HEK293 (cell line): ENCODE results near the gene KSR1.
A peak's percentile ranks its signal among the peaks of the same experiment; 100 is the strongest.

Source experiments
- CTCF ChIA-PET: fragments of 350-600 bp; formaldehyde crosslinking; extraction: SDS; loops from one replicate; lab custom pipeline; 2021; ENCODE audit warnings: antibody characterized with exemption; lab: Yijun Ruan, JAX
- POLR2A ChIA-PET: fragments of 300-600 bp; formaldehyde crosslinking; extraction: SDS; loops from one replicate; lab custom pipeline; 2020; ENCODE audit warnings: antibody characterized with exemption, inconsistent platforms; lab: Yijun Ruan, JAX
- H3K27ac ChIP-seq: fragments of 200-500 bp; sonication (Bioruptor generic); 2 replicates; pipeline ENCODE4 v1.5.1; 2014; ENCODE audit warnings: low read depth, low read length, control low read depth, inconsistent platforms; ENCODE audit errors: extremely low read depth
- H3K36me3 ChIP-seq, 2 experiments: fragments of 200-500 bp in 1 of 2; sonication (Bioruptor generic) in 1 of 2; 1 replicate in 1 of 2; 2 replicates in 1 of 2; pipeline ENCODE4 v1.5.1; 2014 to 2017; ENCODE audit warnings: inconsistent platforms in 2 of 2, low read length in 2 of 2; ENCODE audit not compliant: control insufficient read depth in 2 of 2, insufficient read depth in 1 of 2
- H3K4me1 ChIP-seq: fragments of 200-500 bp; sonication (Bioruptor generic); 2 replicates; pipeline ENCODE4 v1.5.1; 2014; ENCODE audit warnings: mild to moderate bottlenecking, low read length, inconsistent platforms; ENCODE audit not compliant: control insufficient read depth, insufficient read depth
- H3K4me3 ChIP-seq: 2 replicates; pipeline ENCODE4 v1.5.1; 2011; ENCODE audit warnings: low read depth, mild to moderate bottlenecking, control low read depth, low read length, moderate library complexity
- H3K9me3 ChIP-seq: fragments of 200-500 bp; sonication (Bioruptor generic); 2 replicates; pipeline ENCODE4 v1.5.1; 2014; ENCODE audit warnings: low read depth, low read length, inconsistent platforms; ENCODE audit not compliant: control insufficient read depth, insufficient read depth
- IKZF3 ChIP-seq: fragments of 450-650 bp; IDR thresholded peaks from 2 replicates; pipeline ENCODE4 v1.5.0; 2018; ENCODE audit warnings: missing biosample characterization, mild to moderate bottlenecking, missing genetic modification characterization, moderate library complexity
- SP7 ChIP-seq: fragments of 450-650 bp; formaldehyde crosslinking; IDR thresholded peaks from 2 replicates; pipeline ENCODE4 v1.5.1; 2016; ENCODE audit warnings: missing biosample characterization, missing genetic modification characterization
- ZIC2 ChIP-seq: fragments of 450-650 bp; formaldehyde crosslinking; IDR thresholded peaks from 2 replicates; pipeline ENCODE4 v1.5.1; 2016; ENCODE audit warnings: missing biosample characterization, missing genetic modification characterization
- ZNF600 ChIP-seq: fragments of 450-650 bp; formaldehyde crosslinking; IDR thresholded peaks from 2 replicates; pipeline ENCODE4 v1.5.1; 2016; ENCODE audit warnings: missing biosample characterization, missing genetic modification characterization
- ZNF785 ChIP-seq: fragments of 450-650 bp; formaldehyde crosslinking; IDR thresholded peaks from 2 replicates; pipeline ENCODE4 v1.5.1; 2016; ENCODE audit warnings: missing biosample characterization, missing genetic modification characterization
- ZNF791 ChIP-seq: fragments of 450-650 bp; formaldehyde crosslinking; IDR thresholded peaks from 2 replicates; pipeline ENCODE4 v1.5.1; 2016; ENCODE audit warnings: missing biosample characterization, missing genetic modification characterization
- ZNF830 ChIP-seq: fragments of 450-650 bp; IDR thresholded peaks from 2 replicates; pipeline ENCODE4 v1.5.0; 2018; ENCODE audit warnings: missing biosample characterization, missing genetic modification characterization, low read depth, mild to moderate bottlenecking, moderate library complexity
- ZSCAN16 ChIP-seq: fragments of 450-650 bp; formaldehyde crosslinking; IDR thresholded peaks from 2 replicates; pipeline ENCODE4 v1.5.1; 2016; ENCODE audit warnings: missing biosample characterization, missing genetic modification characterization
- TF ChIP-seq, protein P1 (sequence below): fragments of 450-650 bp; formaldehyde crosslinking; IDR thresholded peaks from 2 replicates; pipeline ENCODE4 v1.5.1; 2017; ENCODE audit warnings: missing biosample characterization, missing genetic modification characterization
- TF ChIP-seq, protein P2 (sequence below): fragments of 450-650 bp; formaldehyde crosslinking; IDR thresholded peaks from 2 replicates; pipeline ENCODE4 v1.5.1; 2016; ENCODE audit warnings: missing biosample characterization, missing genetic modification characterization
- TF ChIP-seq, protein P3 (sequence below): fragments of 450-650 bp; formaldehyde crosslinking; IDR thresholded peaks from 2 replicates; pipeline ENCODE4 v1.5.1; 2016; ENCODE audit warnings: missing biosample characterization, missing genetic modification characterization
- TF ChIP-seq, protein P4 (sequence below): fragments of 450-650 bp; formaldehyde crosslinking; IDR thresholded peaks from 2 replicates; pipeline ENCODE4 v1.5.1; 2016; ENCODE audit warnings: missing biosample characterization, missing genetic modification characterization, borderline replicate concordance
- TF ChIP-seq, protein P5 (sequence below): fragments of 450-650 bp; IDR thresholded peaks from 2 replicates; pipeline ENCODE4 v1.5.1; 2018; ENCODE audit warnings: missing biosample characterization, mild to moderate bottlenecking, missing genetic modification characterization

KSR1 gene

DNA sequence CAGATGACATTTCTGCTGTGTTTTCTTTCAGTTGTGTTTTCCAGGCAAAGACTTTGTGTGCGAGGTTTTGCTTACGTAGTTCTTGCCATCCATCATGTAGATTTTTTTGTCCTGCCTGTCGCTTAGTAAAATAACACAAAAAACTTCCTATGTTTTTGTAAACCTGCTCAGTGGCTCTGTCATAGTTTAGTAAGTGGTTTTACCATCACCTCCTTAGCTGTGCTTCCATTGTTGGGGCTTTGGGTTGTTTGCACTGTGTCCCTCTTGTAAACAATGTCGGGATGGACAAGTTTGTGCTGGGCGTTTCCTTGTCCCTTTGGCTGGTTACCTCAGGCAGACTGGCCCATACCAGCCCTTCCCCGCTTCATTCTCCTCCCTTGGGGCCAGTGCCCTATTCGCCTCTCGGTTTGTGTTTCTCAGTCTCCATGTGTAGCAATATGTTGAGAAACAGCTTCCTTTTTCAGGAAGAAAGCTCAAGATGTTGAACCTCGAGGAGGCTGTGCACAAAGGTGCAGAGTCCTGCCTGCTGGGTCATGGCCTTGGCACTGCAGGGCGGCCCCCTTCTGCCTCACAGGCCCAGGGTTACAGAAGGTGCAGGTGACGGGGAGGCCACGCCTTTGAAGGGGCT, 74.6 kb downstream of the KSR1 start:
- Histone ChIP-seq H3K36me3 (no peaks in the 10 kb centered on the region), H3K27ac (no peak overlapping the region; the same call in 1 of the 2 replicates), H3K4me3 (no peak overlapping the region), H3K9me3 (no peaks in the 10 kb centered on the region), H3K4me1 (peaks cover 25% of the 10 kb centered on the region)
- ChIA-PET POLR2A (no interaction called here), CTCF (interaction anchor here (1.0 to 1.1 kb wide), 3 partner anchors 15 to 179 kb away, joined by 3 to 4 read pairs (median 3); no protein-coding TSS in a partner anchor)
- TF ChIP-seq ZNF791 (tag by site-specific recombination) (no peak), ZSCAN16 (tag by site-specific recombination) (no peak)
- TF ChIP-seq, protein P1, sequence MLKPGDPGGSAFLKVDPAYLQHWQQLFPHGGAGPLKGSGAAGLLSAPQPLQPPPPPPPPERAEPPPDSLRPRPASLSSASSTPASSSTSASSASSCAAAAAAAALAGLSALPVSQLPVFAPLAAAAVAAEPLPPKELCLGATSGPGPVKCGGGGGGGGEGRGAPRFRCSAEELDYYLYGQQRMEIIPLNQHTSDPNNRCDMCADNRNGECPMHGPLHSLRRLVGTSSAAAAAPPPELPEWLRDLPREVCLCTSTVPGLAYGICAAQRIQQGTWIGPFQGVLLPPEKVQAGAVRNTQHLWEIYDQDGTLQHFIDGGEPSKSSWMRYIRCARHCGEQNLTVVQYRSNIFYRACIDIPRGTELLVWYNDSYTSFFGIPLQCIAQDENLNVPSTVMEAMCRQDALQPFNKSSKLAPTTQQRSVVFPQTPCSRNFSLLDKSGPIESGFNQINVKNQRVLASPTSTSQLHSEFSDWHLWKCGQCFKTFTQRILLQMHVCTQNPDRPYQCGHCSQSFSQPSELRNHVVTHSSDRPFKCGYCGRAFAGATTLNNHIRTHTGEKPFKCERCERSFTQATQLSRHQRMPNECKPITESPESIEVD (tag by site-specific recombination), result peak; percentile 98
- TF ChIP-seq, all 188 proteins: peak for 1

DNA sequence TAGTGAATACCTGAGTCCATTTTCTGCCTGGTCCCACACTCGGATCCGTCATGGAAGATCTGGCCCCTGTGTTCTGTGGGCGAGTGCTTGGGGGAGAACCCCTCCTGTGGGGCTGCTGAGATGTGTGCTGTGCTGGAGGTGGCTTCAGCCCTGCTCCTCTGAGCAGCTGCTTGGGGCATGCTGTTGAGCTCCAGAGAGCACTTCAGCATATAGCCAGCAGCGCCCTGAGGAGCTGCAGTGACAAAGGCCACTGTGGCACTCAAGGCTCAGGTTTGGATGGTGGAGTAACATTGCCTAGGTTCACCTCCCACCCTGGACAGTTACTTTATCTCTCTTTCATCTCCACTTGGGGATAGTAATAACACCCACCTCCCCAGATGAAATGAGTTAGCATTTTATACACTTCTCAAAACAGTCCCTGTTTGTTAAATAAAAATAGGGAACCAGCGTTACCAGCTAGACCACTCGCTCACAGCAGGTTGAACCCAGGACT, 75.3 kb downstream of the KSR1 start:
- POLR2A ChIA-PET, result no interaction called here
- Histone ChIP-seq H3K9me3 (no peaks in the 10 kb centered on the region), H3K27ac (no peak overlapping the region; the same call in 1 of the 2 replicates), H3K36me3 (no peaks in the 10 kb centered on the region), H3K4me3 (no peak overlapping the region), H3K4me1 (peaks cover 25% of the 10 kb centered on the region)
- peak; percentile 67 for TF ChIP-seq ZIC2 (tag by site-specific recombination)
- TF ChIP-seq, protein P2, sequence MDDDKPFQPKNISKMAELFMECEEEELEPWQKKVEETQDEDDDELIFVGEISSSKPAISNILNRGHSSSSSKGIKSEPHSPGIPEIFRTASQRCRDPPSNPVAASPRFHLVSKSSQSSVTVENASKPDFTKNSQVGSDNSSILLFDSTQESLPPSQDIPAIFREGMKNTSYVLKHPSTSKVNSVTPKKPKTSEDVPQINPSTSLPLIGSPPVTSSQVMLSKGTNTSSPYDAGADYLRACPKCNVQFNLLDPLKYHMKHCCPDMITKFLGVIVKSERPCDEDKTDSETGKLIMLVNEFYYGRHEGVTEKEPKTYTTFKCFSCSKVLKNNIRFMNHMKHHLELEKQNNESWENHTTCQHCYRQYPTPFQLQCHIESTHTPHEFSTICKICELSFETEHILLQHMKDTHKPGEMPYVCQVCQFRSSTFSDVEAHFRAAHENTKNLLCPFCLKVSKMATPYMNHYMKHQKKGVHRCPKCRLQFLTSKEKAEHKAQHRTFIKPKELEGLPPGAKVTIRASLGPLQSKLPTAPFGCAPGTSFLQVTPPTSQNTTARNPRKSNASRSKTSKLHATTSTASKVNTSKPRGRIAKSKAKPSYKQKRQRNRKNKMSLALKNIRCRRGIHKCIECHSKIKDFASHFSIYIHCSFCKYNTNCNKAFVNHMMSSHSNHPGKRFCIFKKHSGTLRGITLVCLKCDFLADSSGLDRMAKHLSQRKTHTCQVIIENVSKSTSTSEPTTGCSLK (tag by site-specific recombination), result no peak
- TF ChIP-seq, protein P3, sequence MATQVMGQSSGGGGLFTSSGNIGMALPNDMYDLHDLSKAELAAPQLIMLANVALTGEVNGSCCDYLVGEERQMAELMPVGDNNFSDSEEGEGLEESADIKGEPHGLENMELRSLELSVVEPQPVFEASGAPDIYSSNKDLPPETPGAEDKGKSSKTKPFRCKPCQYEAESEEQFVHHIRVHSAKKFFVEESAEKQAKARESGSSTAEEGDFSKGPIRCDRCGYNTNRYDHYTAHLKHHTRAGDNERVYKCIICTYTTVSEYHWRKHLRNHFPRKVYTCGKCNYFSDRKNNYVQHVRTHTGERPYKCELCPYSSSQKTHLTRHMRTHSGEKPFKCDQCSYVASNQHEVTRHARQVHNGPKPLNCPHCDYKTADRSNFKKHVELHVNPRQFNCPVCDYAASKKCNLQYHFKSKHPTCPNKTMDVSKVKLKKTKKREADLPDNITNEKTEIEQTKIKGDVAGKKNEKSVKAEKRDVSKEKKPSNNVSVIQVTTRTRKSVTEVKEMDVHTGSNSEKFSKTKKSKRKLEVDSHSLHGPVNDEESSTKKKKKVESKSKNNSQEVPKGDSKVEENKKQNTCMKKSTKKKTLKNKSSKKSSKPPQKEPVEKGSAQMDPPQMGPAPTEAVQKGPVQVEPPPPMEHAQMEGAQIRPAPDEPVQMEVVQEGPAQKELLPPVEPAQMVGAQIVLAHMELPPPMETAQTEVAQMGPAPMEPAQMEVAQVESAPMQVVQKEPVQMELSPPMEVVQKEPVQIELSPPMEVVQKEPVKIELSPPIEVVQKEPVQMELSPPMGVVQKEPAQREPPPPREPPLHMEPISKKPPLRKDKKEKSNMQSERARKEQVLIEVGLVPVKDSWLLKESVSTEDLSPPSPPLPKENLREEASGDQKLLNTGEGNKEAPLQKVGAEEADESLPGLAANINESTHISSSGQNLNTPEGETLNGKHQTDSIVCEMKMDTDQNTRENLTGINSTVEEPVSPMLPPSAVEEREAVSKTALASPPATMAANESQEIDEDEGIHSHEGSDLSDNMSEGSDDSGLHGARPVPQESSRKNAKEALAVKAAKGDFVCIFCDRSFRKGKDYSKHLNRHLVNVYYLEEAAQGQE, result peak; percentile 82
- CTCF ChIA-PET, result interaction anchor here (0.6 to 1.1 kb wide), 3 partner anchors 53 to 286 kb away, joined by 3 to 4 read pairs (median 3); no protein-coding TSS in a partner anchor

DNA sequence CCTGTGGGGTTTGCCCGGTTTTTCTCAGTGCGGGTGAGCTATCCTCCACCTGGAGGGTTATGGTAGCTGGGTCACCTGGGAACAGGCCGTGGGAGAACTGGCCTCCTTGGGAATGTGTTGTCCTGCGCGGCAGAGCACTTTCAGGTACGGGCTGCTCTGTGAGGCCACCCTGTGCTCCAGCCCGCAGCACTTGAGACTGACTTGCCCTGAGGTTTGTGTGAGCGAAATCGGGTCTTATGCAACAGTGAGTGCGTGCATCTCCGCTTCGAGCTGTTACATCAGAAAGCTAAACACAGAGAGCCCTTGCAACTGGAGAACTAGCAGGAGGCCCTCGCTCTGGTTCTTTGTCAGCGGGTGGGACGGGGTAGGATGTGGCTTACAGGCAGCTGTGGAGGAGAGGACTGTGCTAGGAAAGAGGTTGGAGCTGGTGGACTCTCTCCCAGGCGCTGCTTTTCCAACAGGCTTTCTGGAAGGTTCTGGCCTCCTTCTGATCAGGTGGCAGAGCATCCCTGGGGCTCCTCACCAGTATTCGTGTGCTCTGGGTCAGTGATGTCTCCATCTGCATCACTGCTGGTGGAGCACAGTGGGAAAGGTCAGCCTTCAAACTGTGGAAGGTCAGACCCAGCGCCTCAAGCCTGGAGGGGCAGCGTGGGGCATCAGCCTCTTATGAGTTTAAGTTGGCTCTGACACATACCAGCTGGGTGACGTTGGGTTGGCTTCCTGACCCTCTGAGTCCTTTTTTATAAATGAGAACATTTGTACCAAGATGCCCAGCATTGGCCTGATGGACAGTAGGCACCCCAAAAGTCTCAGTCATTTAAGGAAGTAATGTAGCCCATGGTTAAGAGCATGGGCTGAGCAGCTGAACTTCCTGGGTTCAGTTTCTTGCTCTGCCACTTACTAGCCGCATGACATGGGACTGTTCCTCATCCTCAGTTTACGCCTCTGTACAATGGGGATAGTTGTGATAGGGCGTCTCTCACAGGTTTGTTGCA, 76.3 kb downstream of the KSR1 start:
- CTCF ChIA-PET, result interaction anchor here (0.6 to 4.4 kb wide), 5 partner anchors 7 to 324 kb away, joined by 3 to 27 read pairs (median 5); no protein-coding TSS in a partner anchor
- POLR2A ChIA-PET, result interaction anchor here (1.2 kb wide), 1 partner anchor 77 kb away, joined by 3 read pairs; no protein-coding TSS in a partner anchor
- peak; percentile 57 for TF ChIP-seq SP7 (tag by site-specific recombination)
- TF ChIP-seq ZNF830 (tag by site-specific recombination), result no peak
- TF ChIP-seq, protein P4, sequence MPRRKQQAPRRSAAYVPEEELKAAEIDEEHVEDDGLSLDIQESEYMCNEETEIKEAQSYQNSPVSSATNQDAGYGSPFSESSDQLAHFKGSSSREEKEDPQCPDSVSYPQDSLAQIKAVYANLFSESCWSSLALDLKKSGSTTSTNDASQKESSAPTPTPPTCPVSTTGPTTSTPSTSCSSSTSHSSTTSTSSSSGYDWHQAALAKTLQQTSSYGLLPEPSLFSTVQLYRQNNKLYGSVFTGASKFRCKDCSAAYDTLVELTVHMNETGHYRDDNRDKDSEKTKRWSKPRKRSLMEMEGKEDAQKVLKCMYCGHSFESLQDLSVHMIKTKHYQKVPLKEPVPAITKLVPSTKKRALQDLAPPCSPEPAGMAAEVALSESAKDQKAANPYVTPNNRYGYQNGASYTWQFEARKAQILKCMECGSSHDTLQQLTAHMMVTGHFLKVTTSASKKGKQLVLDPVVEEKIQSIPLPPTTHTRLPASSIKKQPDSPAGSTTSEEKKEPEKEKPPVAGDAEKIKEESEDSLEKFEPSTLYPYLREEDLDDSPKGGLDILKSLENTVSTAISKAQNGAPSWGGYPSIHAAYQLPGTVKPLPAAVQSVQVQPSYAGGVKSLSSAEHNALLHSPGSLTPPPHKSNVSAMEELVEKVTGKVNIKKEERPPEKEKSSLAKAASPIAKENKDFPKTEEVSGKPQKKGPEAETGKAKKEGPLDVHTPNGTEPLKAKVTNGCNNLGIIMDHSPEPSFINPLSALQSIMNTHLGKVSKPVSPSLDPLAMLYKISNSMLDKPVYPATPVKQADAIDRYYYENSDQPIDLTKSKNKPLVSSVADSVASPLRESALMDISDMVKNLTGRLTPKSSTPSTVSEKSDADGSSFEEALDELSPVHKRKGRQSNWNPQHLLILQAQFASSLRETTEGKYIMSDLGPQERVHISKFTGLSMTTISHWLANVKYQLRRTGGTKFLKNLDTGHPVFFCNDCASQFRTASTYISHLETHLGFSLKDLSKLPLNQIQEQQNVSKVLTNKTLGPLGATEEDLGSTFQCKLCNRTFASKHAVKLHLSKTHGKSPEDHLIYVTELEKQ (tag by site-specific recombination), result no peak
- peak; percentile 91 for TF ChIP-seq ZNF600 (tag by site-specific recombination)
- TF ChIP-seq ZNF785 (tag by site-specific recombination), result 0 out of 2 replicates have a peak, but pooled peaks have one; percentile 43
- TF ChIP-seq, protein P5, sequence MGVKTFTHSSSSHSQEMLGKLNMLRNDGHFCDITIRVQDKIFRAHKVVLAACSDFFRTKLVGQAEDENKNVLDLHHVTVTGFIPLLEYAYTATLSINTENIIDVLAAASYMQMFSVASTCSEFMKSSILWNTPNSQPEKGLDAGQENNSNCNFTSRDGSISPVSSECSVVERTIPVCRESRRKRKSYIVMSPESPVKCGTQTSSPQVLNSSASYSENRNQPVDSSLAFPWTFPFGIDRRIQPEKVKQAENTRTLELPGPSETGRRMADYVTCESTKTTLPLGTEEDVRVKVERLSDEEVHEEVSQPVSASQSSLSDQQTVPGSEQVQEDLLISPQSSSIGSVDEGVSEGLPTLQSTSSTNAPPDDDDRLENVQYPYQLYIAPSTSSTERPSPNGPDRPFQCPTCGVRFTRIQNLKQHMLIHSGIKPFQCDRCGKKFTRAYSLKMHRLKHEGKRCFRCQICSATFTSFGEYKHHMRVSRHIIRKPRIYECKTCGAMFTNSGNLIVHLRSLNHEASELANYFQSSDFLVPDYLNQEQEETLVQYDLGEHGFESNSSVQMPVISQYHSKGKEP (tag by site-specific recombination), result peak; percentile 88
- peak; percentile 78 for TF ChIP-seq IKZF3 (tag by site-specific recombination)

More for the DNA sequence above, 76.3 kb downstream of the KSR1 start:
- Histone ChIP-seq H3K27ac (no peak overlapping the region; the same call in 1 of the 2 replicates), H3K4me3 (no peak overlapping the region), H3K9me3 (no peaks in the 10 kb centered on the region), H3K4me1 (peaks cover 23% of the 10 kb centered on the region), H3K36me3 (no peaks in the 10 kb centered on the region)
